Fibroblast of skin of right biceps (primary cell): ENCODE results near the gene RCCD1.
"Not testable (repeated sequence)": the region's sequence is repeated elsewhere in the genome, so short reads cannot be mapped to it uniquely, and the experiment has no call there.

Experiments used
- DNase-seq: peaks from one replicate; pipeline ENCODE4 v3.0.0-alpha.2; 2013

RCCD1 gene, protein sequence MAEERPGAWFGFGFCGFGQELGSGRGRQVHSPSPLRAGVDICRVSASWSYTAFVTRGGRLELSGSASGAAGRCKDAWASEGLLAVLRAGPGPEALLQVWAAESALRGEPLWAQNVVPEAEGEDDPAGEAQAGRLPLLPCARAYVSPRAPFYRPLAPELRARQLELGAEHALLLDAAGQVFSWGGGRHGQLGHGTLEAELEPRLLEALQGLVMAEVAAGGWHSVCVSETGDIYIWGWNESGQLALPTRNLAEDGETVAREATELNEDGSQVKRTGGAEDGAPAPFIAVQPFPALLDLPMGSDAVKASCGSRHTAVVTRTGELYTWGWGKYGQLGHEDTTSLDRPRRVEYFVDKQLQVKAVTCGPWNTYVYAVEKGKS

DNA sequence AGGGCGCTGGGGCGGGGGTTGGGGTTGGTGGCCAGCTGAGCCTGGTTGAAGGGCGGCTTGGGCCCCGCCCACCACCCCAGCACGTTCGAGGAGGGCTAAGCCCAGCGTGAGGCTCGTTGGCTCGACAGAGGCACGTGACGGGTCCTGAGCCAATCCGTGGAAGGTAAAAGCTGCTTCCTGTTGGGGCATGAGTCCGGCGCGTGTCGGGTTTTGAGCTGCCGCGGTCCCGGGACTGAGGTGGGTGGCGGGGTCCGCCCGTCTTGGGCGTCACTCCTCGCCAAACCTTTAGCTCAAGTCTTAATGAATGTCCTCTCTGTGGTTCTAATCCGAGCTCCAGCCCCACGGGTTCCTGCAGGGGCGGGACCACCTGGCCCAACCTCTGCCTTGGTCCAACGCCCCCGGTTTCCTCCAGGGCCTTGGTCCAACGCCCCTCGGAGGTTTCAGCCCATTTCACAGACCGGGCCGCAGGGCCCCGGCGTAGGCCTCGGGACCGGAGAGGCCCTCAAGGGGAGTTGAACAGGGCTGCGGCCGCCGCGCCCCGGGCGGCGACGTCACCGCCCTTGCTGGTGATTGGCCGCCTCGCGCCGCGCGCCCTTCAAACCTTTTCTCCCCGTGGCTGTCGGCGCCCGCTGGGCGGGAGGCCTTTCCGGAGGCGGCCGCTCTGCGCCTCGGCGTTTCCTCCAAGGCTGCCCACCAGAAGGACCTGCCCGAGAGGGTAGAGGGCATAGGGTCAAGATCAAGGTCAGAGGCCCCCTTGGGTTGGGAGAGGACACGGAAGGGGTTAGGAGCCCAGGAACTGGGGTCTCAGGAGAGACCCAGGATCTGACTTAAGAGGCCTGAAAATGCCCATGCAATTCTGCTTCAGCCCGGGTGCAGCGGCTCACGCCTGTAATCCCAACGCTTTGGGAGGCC is at the start of gene RCCD1:
Gene RCCD1, plus strand, starts transcription at position 173 of the 912 bp plus-strand sequence. CDS start 1,851 bp downstream, outside the sequence.
- DNase-seq: peak; percentile 96

DNA sequence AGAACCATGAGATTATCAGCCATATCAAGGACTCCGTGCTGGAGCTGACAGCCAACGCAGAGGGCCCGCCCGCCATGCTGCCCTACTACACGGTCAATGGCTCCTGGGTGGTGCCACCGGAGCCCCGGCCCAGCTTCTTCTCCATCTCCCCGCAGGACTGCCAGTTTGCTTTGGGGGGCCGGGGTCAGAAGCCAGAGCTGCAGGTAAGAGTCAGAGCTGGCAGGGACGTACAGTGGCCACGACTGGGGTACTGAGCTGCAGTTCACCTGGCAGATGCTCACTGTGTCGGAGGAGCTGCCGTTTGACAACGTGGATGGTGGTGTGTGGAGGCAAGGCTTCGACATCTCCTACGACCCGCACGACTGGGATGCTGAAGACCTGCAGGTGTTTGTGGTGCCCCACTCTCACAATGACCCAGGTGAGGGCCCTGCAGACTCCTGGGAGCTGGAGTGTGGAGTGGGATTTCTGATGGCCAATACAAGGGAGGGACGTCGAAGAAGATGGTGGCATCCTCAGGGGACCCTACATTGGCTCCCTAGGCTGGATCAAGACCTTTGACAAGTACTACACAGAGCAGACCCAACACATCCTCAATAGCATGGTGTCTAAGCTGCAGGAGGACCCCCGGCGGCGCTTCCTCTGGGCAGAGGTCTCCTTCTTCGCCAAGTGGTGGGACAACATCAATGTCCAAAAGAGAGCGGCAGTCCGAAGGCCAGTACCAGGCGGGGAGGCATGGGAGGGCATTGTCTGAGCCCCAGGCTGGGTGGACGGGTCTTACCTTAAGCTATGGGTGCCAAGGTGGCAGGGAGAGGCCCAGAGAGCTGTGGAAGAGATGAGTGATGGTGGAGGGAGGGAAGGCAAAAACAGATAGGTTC is 49.1 kb upstream of the RCCD1 start:
- DNase-seq: no peak

DNA sequence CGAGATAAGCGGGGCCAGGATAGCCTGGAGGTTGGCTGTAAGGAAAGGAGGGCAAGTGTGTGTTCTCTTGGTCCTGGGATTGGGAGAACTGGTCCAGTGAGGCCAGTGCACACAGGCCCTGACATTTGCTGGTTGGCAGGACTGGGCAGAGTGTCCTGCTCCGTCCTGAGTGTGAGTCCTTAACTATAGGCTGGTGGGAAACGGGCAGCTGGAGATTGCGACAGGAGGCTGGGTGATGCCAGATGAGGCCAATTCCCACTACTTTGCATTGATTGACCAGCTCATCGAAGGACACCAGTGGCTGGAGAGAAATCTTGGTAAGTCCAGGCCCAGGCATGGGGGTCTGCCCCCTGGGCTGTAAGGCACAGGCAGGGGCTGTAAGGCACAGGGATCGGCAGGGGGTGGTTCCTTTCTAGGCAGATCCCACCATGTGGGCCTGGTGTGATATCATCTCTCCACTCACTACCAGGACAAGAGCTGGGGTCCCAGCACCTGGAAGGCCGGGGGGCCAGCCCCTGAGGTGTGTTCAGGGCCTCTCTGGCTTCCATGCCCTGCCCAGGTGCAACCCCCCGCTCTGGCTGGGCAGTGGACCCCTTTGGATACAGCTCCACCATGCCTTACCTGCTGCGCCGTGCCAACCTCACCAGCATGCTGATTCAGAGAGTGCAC is 48.4 kb upstream of the RCCD1 start:
- DNase-seq: no peak

DNA sequence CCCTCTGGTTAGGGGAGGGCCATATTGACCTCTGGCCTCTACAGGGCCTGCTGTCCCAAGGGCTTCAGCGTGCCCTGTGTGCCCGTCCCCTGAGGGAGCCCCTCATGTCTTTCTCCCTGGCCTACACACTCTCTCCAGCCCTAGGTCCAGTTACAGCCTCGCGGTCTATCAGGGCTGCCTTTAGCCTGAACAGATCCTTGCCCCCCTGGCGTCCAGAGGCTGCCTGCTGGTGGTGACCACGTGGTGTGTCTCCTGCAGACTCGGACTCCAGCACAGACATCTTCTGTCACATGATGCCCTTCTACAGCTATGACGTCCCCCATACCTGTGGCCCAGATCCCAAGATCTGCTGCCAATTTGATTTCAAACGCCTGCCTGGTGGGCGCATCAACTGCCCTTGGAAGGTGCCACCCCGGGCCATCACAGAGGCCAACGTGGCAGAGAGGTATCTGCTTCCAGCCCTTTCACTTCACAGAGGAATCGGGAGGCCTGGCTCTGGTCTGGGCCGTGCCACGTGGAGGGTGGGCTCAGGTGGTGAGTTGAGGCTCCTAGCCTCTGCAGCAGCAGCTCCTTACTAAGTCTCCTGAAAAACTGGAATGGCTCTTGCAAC is 47.5 kb upstream of the RCCD1 start:
- DNase-seq: no peak

DNA sequence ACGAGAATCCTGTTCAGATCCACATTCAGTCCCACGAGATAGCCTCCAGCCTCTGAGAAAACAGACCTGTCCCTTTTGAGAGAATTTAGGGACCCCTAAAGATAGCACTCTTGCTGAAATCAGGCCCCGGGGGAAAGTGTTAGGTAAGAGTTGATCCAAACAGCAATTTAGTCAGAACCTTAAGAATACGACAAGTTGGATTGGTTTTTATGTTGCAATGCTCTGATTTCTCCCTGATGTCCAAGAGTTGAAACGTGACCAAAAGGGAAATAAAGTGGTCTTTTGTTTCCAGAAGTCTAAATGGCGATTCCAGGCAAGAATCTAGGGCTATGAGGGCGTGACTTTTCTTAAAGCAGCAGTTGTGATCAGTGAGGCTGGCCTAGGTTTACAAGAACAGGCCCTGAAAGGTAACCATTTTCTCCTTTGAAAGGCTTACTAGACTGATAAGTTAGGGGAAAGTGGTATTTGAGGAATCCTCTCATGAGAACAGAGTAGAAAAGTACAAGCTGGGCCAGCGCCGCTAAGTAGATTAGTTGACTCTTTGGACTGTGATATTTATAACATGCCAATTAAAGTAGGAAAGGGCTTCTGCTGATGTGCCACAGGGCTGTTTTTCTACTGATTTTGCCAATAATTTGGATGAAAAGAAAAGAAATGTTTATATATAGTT is 46.7 kb upstream of the RCCD1 start:
- DNase-seq: no peak

DNA sequence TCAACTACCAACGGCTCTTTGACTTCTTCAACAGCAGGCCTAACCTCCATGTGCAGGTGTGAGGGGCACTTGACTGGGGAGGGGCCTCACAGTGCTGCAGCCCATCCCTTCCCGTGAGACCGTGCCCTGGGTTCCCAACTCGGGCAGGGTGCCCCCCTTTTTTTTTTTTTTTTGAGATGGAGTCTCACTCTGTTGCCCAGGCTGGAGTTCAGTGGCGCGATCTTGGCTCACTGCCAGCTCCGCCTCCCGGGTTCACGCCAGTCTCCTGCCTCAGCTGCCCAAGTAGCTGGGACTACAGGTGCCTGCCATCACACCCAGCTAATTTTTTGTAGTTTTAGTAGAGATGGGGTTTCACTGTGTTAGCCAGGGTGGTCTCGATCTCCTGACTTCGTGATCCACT is 45.2 kb upstream of the RCCD1 start:
- not testable (repeated sequence) for DNase-seq

DNA sequence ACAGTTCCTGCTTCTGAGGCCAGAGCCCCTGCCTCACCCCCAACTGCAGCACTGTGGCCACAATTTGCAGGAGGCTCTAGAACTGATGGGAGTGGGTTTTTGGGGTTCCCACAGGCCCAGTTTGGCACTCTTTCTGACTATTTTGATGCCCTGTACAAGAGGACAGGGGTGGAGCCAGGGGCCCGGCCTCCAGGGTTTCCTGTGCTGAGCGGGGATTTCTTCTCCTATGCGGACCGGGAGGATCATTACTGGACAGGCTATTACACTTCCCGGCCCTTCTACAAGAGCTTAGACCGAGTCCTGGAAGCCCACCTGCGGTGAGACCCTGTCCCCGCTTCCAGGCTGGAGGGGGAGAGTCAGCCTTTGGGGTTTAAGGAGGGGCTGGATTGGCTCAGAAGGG is 44.7 kb upstream of the RCCD1 start:
- DNase-seq: no peak

DNA sequence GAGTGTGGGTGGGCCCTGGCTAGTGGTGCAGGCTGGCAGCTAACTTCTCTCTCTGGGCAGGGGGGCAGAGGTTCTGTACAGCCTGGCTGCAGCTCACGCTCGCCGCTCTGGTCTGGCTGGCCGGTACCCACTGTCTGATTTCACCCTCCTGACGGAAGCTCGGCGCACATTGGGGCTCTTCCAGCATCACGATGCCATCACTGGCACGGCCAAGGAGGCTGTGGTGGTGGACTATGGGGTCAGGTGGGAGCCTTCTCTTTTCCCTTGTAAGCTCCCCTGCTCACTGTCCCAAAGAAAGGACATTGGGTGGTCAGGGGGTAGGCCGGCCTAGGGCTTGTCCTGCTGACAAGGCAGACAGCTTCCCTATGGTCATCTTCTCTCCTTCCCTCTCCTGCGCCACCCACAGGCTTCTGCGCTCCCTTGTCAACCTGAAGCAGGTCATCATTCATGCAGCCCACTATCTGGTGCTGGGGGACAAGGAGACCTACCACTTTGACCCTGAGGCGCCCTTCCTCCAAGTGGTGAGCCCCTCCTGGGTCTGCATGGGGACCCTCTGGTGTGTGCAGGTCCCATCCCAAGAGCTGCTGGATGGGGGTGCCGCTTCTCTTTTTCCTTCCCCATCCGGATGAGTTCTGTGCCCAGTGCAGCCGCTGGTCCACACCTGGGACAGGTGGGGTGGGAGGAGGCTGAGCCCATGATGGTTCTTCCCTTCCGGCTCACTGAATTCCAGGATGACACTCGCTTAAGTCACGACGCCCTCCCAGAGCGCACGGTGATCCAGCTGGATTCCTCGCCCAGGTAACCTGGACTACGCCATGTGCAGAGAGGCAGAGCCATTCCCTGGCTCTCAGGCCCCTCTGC is 44.0 kb upstream of the RCCD1 start:
- no peak for DNase-seq

DNA sequence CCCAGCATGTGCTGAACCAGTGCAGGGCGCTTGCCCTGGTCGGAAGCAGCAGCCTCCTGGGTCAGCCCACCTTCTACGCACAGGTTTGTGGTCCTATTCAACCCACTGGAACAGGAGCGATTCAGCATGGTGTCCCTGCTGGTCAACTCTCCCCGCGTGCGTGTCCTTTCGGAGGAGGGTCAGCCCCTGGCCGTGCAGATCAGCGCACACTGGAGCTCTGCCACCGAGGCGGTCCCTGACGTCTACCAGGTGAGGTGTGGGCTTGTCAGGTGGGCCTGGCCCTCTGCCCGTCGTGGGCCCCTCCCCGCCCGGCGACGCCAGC is 43.4 kb upstream of the RCCD1 start:
- DNase-seq: no peak

DNA sequence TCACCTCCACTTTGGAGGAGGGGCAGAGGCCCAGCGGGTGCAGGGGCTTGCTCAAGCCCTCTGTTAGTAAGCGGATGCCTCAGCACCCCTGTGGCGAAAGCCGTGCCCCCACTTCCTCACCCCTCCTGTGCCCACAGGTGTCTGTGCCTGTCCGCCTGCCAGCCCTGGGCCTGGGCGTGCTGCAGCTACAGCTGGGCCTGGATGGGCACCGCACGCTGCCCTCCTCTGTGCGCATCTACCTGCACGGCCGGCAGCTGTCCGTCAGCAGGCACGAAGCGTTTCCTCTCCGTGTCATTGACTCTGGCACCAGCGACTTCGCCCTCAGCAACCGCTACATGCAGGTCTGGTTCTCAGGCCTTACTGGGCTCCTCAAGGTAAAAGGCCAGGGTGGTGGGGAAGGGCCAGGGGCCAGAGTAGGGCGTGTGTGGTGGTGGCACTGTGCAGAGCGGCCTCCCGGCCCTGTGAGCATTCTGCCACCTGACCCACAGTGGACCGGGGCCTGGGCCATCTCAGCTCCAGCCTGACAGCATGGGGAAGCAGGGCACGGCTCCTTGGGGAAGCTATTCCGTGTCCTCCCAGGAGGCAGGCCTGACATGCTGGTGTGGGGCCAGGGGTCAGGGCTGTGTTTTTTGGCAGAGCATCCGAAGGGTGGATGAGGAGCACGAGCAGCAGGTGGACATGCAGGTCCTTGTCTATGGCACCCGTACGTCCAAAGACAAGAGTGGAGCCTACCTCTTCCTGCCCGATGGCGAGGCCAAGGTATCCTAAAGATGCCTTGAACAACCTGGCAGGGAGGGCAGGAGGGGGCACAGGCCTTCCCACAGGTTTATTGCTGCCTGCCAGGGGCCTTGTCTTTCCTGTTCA is 42.5 kb upstream of the RCCD1 start:
- DNase-seq: no peak

DNA sequence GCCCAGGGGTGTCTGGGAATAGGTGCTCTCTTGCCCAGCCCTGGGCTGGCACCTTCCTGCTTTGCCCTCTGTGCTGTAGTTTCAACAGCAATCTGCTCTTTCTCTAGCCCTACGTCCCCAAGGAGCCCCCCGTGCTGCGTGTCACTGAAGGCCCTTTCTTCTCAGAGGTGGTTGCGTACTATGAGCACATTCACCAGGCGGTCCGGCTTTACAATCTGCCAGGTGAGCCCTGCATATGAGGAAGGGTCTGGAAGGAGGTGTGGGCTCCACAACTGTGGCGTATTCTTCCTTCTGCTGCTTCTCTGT is 42.0 kb upstream of the RCCD1 start:
- no peak for DNase-seq

DNA sequence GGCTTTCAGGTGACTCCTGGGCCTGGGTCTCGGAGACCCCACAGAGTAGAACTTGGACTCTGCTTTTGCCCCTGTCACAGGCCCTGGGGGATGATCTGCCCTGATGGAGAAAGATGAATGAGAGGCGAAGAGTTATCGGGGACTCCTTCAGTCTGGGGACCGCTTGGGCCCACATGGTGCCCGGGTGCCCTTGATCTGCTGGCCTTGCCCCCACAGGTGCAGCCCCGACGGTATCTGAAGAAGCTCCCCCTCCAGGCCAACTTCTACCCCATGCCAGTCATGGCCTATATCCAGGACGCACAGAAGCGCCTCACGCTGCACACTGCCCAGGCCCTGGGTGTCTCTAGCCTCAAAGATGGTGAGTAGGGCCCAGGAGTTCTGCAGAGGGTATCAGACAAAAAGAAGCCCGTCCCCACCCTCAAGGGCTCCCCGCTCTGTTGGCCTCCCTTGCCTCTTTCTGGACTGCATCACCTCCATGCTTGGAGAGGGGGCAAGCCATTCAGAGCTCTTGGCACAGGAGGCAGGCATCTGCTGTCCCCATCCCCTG is 41.2 kb upstream of the RCCD1 start:
- DNase-seq: no peak

DNA sequence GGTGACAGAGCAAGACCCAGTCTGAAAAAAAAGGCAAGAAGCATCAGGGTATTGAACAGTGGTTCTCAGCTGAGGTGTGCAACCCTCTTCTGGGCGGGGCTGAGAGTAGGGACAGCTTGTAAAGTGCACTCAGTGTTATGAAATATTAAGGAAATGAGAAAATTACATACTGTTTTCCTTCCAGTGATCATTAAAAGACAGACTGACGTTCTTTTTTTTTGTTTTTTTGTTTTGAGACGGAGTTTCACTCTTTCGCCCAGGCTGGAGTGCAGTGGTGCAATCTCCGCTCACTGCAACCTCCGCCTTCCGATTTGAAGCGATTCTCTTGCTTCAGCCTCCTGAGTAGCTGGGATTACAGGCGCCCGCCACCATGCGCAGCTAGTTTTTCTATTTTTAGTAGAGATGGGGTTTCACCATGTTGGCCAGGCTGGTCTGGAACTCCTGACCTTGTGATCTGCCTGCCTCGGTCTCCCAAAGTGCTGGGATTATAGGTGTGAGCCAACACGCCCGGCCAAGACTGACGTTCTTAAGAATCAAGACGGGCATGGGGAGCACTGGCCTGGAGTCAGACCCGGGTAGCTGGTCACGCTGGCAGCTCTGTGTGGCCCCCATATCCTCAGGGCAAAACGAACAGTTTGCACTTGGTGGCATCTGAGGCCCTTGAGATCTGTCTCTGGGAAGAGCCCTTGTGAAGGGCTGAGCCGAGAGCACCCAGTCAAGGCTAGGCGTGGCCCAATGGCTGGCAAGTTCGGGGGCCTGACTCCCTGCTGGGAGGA is 40.2 kb upstream of the RCCD1 start:
- no peak for DNase-seq

DNA sequence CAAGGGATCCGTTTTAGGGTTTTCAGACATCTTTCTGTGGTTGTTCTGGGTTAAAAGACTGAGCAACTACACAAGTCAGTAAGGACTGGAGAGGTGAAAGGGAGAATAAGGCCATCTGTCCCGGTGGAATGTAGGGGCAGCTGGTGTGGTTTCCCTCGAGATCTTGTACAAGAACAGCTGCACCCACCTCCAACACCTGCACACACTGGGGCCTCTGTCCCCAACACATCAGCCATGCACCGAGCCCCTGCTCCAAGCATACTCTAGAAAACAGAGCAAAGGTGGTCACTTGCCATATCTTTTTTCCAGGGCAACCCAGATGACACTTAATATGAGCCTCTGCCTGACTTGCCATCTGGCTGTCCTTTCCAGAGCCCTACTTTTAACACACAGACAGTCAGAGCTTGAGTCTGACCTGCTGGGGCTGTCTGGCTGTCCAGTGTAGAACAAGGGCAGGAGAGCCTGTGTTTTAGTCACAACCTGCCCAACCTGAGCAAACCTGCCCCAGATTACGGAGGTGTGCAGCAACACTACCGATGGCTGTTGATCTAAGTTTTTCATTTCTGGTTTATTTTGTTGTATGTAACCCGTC is 39.4 kb upstream of the RCCD1 start:
- no peak for DNase-seq

DNA sequence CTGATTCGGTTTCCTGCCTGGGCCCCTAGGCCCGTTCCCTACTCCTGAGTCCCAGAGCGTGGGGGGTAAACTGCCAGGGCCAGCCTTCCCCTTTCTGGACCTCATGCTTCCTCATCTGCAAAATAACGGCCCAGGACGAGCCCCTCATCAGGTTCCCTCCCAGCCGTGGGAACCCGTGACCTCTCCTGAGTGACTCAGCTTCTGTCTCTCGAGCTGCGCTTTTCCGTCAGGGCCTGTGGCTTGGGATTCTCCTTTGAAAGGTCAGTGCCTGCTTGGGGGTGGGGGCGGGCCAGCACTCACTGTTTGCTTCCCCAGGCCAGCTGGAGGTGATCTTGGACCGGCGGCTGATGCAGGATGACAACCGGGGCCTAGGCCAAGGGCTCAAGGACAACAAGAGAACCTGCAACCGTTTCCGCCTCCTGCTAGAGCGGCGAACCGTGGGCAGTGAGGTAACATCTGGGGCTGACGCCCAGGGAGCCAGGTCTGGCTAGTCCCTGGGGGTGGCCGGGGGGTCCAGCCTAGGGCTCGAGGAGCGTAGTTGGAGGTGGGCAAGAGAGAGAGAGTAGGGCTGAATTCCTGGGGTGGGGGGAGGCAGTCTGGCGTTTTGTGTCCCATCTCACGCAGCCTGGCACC is 38.8 kb upstream of the RCCD1 start:
- DNase-seq: no peak

DNA sequence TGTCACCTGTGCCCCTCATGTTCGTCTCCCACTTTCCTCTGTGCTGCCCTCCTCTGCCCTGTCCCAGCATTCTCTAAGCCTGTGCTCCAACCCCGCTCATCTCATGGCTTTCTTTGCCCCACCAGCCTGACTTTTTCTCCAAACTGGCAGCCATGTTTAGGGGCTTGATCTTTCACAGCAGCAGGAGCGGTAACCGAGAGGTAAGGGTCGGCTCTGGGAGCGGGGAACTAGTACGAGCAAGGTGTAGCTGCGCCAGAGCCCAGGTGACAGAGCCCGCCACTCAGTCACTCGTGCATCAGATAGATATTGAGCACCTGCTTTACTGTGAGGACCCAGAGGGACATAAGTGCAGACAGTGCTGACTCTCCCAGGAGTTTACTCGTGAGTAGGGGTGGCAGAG is 38.2 kb upstream of the RCCD1 start:
- DNase-seq: no peak

DNA sequence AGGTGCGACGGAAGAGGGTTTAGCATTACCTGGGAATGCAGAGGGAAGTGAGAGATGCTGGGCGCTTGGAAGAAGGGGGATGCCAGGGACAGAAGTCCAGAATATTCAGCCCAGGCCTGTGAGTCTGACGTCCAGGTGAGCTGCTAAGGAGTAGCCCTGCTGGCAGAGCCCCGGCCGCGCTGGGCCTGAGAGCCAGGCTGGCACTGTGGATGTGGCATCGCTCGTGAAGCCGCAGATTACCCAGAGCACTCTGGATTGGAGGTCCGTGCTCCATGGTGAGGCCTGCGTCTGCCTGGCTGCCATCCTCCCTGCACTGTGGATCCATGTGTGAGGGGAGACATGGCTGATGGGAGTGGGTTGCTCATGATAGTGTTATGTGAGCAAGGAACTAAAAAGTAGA is 37.1 kb upstream of the RCCD1 start:
- no peak for DNase-seq
